HG02588 (cell line): ENCODE measurements around the gene KRTAP4-4.
"Not testable (repeated sequence)": the region's sequence is repeated elsewhere in the genome, so short reads cannot be mapped to it uniquely, and the experiment has no call there.

Source experiments
- ATAC-seq: cut with Tn5 transposase; IDR thresholded peaks from one replicate; pipeline ENCODE4 v1.9.1; 2021; ENCODE audit warnings: mild to moderate bottlenecking, moderate library complexity; ENCODE audit not compliant: unreplicated experiment

KRTAP4-4 gene

DNA sequence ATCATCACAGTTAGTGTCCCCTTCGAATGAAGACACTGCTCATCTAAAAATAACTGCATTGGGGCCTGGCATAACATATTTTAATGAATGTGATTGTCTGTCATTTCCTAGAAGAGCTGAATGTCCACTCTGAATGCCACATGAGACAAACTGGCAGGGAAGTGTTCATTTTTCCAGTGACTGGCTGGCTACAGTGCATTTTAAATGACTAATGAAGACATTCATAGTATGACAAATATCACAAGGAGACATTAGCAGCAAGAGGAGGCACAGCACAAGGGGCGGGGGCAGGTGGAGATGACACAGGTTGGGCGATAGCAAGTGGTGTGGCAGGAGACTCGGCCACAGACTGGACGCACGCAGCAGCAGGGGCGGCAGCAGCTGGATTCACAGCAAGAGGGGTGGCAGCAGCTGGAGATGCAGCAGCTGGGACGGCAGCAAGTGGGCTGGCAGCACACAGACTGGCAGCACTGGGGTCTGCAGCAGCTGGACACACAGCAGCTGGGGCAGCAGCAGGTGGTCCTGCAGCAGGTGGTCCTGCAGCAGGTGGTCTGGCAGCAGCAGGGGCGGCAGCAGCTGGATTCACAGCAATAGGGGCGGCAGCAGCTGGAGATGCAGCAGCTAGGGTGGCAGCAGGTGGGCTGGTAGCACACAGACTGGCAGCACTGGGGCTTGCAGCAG lies 11.4 kb downstream of the KRTAP4-4 start:
- ATAC-seq, result not testable (repeated sequence)

- ATAC-seq, result no peak
Measured at GRCh38 chr17:41147531-41148204, 12.9 kb downstream of the KRTAP4-4 start.

GRCh38 chr17:41145261-41145660 lies 15.3 kb downstream of the KRTAP4-4 start:
- ATAC-seq, result no peak

GRCh38 chr17:41144846-41145245 lies 15.7 kb downstream of the KRTAP4-4 start:
- ATAC-seq, result no peak

GRCh38 chr17:41141361-41141760 lies 19.2 kb downstream of the KRTAP4-4 start:
- ATAC-seq, result no peak

DNA sequence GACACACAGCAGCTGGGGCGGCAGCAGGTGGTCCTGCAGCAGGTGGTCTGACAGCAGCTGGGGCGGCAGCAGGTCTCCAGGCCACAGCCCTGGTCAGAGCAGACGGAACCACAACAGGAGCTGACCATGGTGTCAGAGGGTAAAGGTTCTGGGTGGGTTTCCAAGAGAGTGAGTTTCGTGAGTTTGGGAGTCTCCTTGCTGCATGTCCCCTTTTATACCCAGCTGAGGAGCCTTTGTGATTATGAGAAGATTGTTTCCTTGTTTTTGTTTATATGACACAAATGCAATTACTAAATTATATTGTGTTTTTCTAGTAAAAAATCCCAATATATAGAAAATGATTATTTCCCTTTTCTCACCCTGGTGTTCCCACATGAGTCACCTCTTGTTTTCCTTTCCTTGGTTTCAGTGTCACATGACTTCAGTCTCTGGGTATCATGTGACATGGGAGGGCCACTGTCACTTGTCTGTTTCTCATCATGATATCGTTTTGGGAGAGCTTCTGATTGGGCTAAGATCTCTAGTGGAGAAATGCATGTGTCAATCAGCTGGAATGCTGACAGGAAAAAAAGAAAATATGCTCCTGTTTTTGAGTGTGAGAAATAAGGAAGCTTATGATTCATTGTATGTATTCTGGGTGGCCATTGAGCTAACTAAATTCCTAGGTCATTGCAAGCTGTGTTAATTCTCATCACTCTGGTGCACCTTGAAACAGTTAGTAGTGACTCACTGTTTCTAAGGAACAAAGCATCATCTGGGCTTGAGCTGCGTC lies 20.0 kb downstream of the KRTAP4-4 start, which contains the start of gene KRTAP4-6:
KRTAP4-6 (minus strand) TSS at position 185 of the 772 bp plus-strand sequence; CDS start at position 128, 57 bp downstream.
- ATAC-seq, result no peak

GRCh38 chr17:41139865-41140264 lies 20.7 kb downstream of the KRTAP4-4 start:
- not testable (repeated sequence) for ATAC-seq

GRCh38 chr17:41133880-41134735 lies 26.4 kb downstream of the KRTAP4-4 start:
- no peak for ATAC-seq

DNA sequence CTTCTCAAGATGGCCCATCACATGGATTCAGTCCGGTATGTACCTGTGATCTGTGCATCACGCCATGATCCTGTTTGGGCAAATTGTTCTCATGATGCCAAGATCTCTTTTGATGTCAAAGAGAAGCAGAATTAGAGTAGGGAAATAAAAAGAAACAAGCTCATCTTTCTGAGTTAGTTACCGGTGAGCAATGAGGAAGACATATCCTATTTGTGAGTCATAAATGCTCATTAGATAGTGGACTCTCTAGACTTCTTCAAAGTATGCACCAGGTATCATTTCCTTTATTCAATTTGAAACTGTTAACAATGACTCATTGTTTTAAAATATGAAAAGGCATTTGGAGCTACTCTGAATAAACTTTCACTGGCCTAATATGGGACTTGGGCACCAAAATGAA lies 28.6 kb downstream of the KRTAP4-4 start:
- ATAC-seq, result no peak

- ATAC-seq, result no peak
Measured at GRCh38 chr17:41127371-41127770, 33.2 kb downstream of the KRTAP4-4 start.

- no peak for ATAC-seq
Measured at GRCh38 chr17:41126412-41126811, 34.1 kb downstream of the KRTAP4-4 start.

GRCh38 chr17:41125064-41125463 lies 35.5 kb downstream of the KRTAP4-4 start:
- no peak for ATAC-seq

GRCh38 chr17:41123991-41124371 lies 36.6 kb downstream of the KRTAP4-4 start, which contains the start of gene KRTAP4-12:
Gene KRTAP4-12, minus strand, starts transcription at chr17:41124182. Its CDS starts 60 bp downstream, at chr17:41124122.
- not testable (repeated sequence) for ATAC-seq

DNA sequence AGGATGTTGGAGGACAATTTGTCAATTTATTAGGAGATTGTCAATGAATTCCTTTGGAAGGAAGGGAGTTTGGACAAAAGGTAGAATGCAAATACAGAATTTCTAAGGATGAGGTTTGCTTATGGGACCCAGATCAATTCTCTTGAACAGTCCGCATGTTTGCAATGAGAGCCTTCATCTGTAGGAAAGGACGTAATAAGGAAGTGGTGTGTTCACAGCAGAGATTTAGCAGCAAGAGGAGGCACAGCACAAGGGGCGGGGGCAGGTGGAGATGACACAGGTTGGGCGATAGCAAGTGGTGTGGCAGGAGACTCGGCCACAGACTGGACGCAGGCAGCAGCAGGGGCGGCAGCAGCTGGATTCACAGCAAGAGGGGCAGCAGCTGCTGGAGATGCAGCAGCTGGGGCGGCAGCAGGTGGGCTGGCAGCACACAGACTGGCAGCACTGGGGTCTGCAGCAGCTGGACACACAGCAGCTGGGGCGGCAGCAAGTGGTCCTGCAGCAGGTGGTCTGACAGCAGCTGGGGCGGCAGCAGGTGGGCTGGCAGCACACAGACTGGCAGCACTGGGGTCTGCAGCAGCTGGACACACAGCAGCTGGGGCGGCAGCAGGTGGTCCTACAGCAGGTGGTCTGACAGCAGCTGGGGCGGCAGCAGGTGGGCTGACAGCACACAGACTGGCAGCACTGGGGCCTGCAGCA lies 37.1 kb downstream of the KRTAP4-4 start:
- not testable (repeated sequence) for ATAC-seq

DNA sequence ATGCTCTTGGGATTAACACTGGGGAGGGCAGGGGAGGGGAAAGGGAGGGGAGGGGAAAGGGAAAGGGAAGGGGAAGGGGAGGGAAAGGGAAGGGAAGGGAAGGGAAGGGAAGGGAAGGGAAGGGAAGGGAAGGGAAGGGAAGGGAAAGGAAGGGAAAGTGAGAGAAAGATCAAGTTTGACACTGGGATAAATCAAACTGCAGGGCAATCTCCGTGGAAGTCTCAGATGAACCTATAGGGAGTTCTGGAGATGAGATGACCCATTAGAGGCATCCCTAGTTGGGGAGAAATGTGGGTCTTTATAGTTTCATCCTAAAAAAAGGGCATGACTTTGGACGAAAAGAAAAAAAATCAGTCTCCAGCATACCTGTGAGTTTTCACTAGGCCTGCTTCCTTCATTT lies 38.8 kb downstream of the KRTAP4-4 start:
- ATAC-seq, result no peak

DNA sequence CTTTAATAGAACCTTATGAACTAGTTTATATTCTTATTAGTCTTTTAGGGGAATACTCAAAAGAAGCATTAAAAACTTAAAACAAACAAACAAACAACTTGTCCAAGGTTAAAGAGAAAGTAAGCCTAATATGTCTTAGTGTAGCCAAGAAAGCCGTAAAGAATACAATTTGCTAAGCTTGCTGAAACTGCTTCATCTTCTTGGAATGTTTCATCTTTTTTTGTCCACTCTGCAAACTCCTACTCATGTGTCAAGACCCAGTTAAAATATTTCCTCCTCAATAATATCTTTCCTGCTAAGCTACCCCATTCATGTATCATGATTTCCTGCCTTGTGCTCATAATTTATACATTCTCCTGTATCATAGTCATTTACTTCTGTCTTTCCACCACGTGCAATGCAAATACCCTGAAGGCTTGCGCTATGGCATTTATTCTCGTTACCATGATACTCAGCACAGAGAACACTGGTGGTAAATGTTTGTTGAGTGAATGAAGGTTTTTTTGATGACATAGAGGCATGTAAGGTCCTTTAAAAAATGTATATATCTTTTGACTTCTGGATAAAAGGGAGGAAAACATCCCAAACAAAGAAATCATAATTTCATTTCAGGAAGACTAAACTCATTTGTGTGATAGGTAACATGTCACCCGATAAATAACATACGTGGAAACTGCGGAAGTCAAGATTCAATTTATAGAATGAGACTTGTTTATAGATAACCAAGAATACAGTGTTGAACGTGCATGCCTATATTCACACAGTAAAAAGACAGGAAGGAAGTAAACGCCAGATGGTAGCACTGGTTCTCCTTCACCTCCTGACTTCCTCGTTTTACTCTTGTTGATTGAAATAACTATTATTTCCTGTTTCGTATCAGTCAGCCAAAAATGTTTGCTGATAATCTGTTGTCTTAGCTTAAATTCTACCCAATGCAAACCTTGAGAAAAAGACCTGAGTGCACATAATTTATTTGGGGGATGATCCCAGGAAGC lies 40.6 kb downstream of the KRTAP4-4 start:
- not testable (repeated sequence) for ATAC-seq

DNA sequence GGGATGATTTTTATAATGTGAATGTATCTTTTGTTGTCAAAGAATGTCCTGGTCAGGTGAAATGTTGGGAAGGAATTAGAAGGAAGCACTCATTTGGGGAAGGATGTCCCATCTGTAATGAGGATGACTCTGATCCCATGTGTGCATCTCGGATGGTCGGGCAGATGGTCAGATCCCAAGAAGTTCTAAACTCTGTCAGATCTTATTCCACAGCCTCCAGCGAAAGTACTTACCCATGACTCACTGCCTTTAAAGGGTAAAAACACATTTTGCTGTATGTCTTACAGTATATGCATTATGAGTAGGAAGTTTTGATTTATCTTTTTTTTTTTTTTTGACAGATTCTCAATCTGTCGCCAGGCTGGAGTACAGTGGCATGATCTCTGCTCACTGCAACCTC lies 41.8 kb downstream of the KRTAP4-4 start:
- ATAC-seq, result no peak

- not testable (repeated sequence) for ATAC-seq
Measured at GRCh38 chr17:41117846-41118386, 42.6 kb downstream of the KRTAP4-4 start, which contains the start of gene KRTAP4-11. Gene KRTAP4-11, minus strand, starts transcription at chr17:41118373. Its CDS starts 58 bp downstream, at chr17:41118315.
